Astrocyte (in vitro differentiated cells and primary cell): ENCODE results near the gene CCDC88B. TPM values are rescaled to one million over a fixed set of nuclear protein-coding genes. Genes with fewer than 3 reads are reported as not detected.

Experiments used
- DNase-seq: peaks from one replicate; pipeline ENCODE4 v3.0.0-alpha.2; 2010; ENCODE audit warnings: low read depth
- FAIRE-seq: peaks from 2 replicates; lab custom pipeline; 2011; peaks lifted over from hg19 to GRCh38; lab: Jason Lieb, UNC
- H2AFZ ChIP-seq: 2 replicates; pipeline ENCODE4 v1.6.0; 2012; ENCODE audit warnings: low read depth, low read length, inconsistent platforms
- H3K27ac ChIP-seq: 2 replicates; pipeline ENCODE4 v1.5.1; 2011; ENCODE audit warnings: low read depth, low read length, inconsistent platforms
- H3K27me3 ChIP-seq: 2 replicates; pipeline ENCODE4 v1.6.0; 2011; ENCODE audit warnings: low read length, inconsistent platforms; ENCODE audit not compliant: insufficient read depth
- H3K36me3 ChIP-seq: 2 replicates; pipeline ENCODE4 v1.5.1; 2011; ENCODE audit warnings: low read length, inconsistent platforms; ENCODE audit not compliant: insufficient read depth
- H3K4me1 ChIP-seq: 2 replicates; pipeline ENCODE4 v1.5.1; 2011; ENCODE audit warnings: low read length, inconsistent platforms; ENCODE audit not compliant: insufficient read depth
- H3K4me2 ChIP-seq: 2 replicates; pipeline ENCODE4 v1.6.0; 2012; ENCODE audit warnings: low read length, inconsistent platforms
- H3K4me3 ChIP-seq: 2 replicates; pipeline ENCODE4 v1.5.1; 2011; ENCODE audit warnings: low read depth, mild to moderate bottlenecking, low read length, inconsistent platforms; ENCODE audit not compliant: insufficient read depth
- H3K79me2 ChIP-seq: 2 replicates; pipeline ENCODE4 v1.6.0; 2012; ENCODE audit warnings: mild to moderate bottlenecking, low read length, inconsistent platforms; ENCODE audit not compliant: insufficient read depth
- H3K9ac ChIP-seq: 2 replicates; pipeline ENCODE4 v1.6.0; 2012; ENCODE audit warnings: mild to moderate bottlenecking, low read length, inconsistent platforms
- H3K9me3 ChIP-seq: 2 replicates; pipeline ENCODE4 v1.5.1; 2012; ENCODE audit warnings: low read depth, mild to moderate bottlenecking, low read length, inconsistent platforms; ENCODE audit not compliant: insufficient read depth
- H4K20me1 ChIP-seq: 2 replicates; pipeline ENCODE4 v1.6.0; 2012; ENCODE audit warnings: low read length, inconsistent platforms; ENCODE audit not compliant: insufficient read depth
- H3K27ac Mint-ChIP-seq: one replicate; pipeline ENCODE4 v1.8.0; 2021; ENCODE audit warnings: mild to moderate bottlenecking, mixed read lengths; ENCODE audit not compliant: unreplicated experiment
- H3K27me3 Mint-ChIP-seq: one replicate; pipeline ENCODE4 v1.8.0; 2021; ENCODE audit warnings: low read depth, mixed read lengths; ENCODE audit not compliant: unreplicated experiment
- H3K36me3 Mint-ChIP-seq: one replicate; pipeline ENCODE4 v1.8.0; 2021; ENCODE audit warnings: low read depth, mixed read lengths; ENCODE audit not compliant: unreplicated experiment
- H3K4me1 Mint-ChIP-seq: one replicate; pipeline ENCODE4 v1.8.0; 2021; ENCODE audit warnings: low read depth, mixed read lengths; ENCODE audit not compliant: unreplicated experiment
- H3K4me3 Mint-ChIP-seq: one replicate; pipeline ENCODE4 v1.8.0; 2021; ENCODE audit warnings: mild to moderate bottlenecking, moderate library complexity, mixed read lengths; ENCODE audit not compliant: unreplicated experiment
- H3K9me3 Mint-ChIP-seq: one replicate; pipeline ENCODE4 v1.8.0; 2021; ENCODE audit warnings: mild to moderate bottlenecking, mixed read lengths; ENCODE audit not compliant: unreplicated experiment
- CTCF ChIP-seq: IDR thresholded peaks from 2 replicates; pipeline ENCODE4 v1.5.1; 2011; ENCODE audit warnings: low read depth, mild to moderate bottlenecking, inconsistent platforms, low read length, moderate library complexity; ENCODE audit not compliant: insufficient read depth
- EZH2 ChIP-seq: IDR thresholded peaks from 2 replicates; pipeline ENCODE4 v1.6.1; 2012; ENCODE audit warnings: mild to moderate bottlenecking, low read length, inconsistent platforms; ENCODE audit not compliant: insufficient read depth
- total RNA-seq: library from RNA; stranded (reverse); gene quantifications from 2 replicates; pipeline ENCODE4 v1.2.1, GENCODE V29; 2021

CCDC88B gene
- total RNA-seq, 1 donor from 2014 or later: 1.2 TPM

GRCh38 chr11:64305691-64306562 is 34.1 kb upstream of the CCDC88B start:
- no peak for DNase-seq
- no peak for TF ChIP-seq EZH2
- peak; percentile 5 for TF ChIP-seq CTCF
- H3K27ac Mint-ChIP-seq: peak overlapping the region; percentile 80
- peak overlapping the region; percentile 78 for H3K9ac ChIP-seq
- peak overlapping the region; percentile 63 for H2AFZ ChIP-seq
- peak overlapping the region; percentile 95 for H3K4me2 ChIP-seq
- H3K27me3 ChIP-seq: peaks cover 2% of the 10 kb centered on the region
- peak overlapping the region; percentile 6 for H3K27ac ChIP-seq
- H3K79me2 ChIP-seq: peaks cover 22% of the 10 kb centered on the region
- H3K27me3 Mint-ChIP-seq: peaks cover 8% of the 10 kb centered on the region
- FAIRE-seq: no peak
- no peaks in the 10 kb centered on the region for H3K9me3 ChIP-seq
- peaks cover 14% of the 10 kb centered on the region for H3K4me1 ChIP-seq
- no peaks in the 10 kb centered on the region for H3K36me3 ChIP-seq
- H3K4me3 ChIP-seq: peak overlapping the region; percentile 73
- no peaks in the 10 kb centered on the region for H3K9me3 Mint-ChIP-seq
- H3K4me1 Mint-ChIP-seq: peaks cover 1% of the 10 kb centered on the region
- H4K20me1 ChIP-seq: peaks cover 6% of the 10 kb centered on the region
- H3K4me3 Mint-ChIP-seq: peak overlapping the region; percentile 94
- H3K36me3 Mint-ChIP-seq: no peaks in the 10 kb centered on the region

- FAIRE-seq: no peak
- Mint-ChIP-seq H3K27me3 (peaks cover 5% of the 10 kb centered on the region), H3K36me3 (no peaks in the 10 kb centered on the region), H3K4me3 (peak overlapping the region; percentile 94), H3K4me1 (peaks cover 2% of the 10 kb centered on the region), H3K9me3 (no peaks in the 10 kb centered on the region), H3K27ac (peak overlapping the region; percentile 80)
- H3K27me3 ChIP-seq: peaks cover 2% of the 10 kb centered on the region
- DNase-seq: no peak
- H3K4me3 ChIP-seq: peak overlapping the region; percentile 73
- H3K36me3 ChIP-seq: no peaks in the 10 kb centered on the region
- H4K20me1 ChIP-seq: peaks cover 6% of the 10 kb centered on the region
- H3K27ac ChIP-seq: no peak overlapping the region
- peak overlapping the region; percentile 95 for H3K4me2 ChIP-seq
- peaks cover 24% of the 10 kb centered on the region for H3K79me2 ChIP-seq
- H3K4me1 ChIP-seq: peaks cover 12% of the 10 kb centered on the region
- peak overlapping the region; percentile 78 for H3K9ac ChIP-seq
- TF ChIP-seq EZH2 (no peak), CTCF (no peak)
- H2AFZ ChIP-seq: peak overlapping the region; percentile 63
- no peaks in the 10 kb centered on the region for H3K9me3 ChIP-seq
Measured at GRCh38 chr11:64306563-64306875, 33.5 kb upstream of the CCDC88B start.
